Chondrocyte (in vitro differentiated cells): ENCODE measurements around the gene PKP2. TPM values are rescaled to one million over a fixed set of nuclear protein-coding genes. Genes with fewer than 3 reads are reported as not detected.

Experiments used
- DNase-seq: peaks from one replicate; pipeline ENCODE4 v3.0.0; 2021; ENCODE audit warnings: mixed read lengths, low spot score
- H3K27ac Mint-ChIP-seq: one replicate; pipeline ENCODE4 v1.8.0; 2021; ENCODE audit warnings: mild to moderate bottlenecking, moderate library complexity, mixed read lengths; ENCODE audit not compliant: unreplicated experiment
- H3K27me3 Mint-ChIP-seq: 2 replicates; pipeline ENCODE4 v1.8.0; 2021; ENCODE audit warnings: low read depth, mixed read lengths
- H3K36me3 Mint-ChIP-seq: 2 replicates; pipeline ENCODE4 v1.8.0; 2021; ENCODE audit warnings: low read depth, mixed read lengths
- H3K4me1 Mint-ChIP-seq: 2 replicates; pipeline ENCODE4 v1.8.0; 2021; ENCODE audit warnings: low read depth, mild to moderate bottlenecking, mixed read lengths
- H3K4me3 Mint-ChIP-seq: one replicate; pipeline ENCODE4 v1.8.0; 2021; ENCODE audit warnings: mild to moderate bottlenecking, moderate library complexity, mixed read lengths; ENCODE audit not compliant: unreplicated experiment
- H3K9me3 Mint-ChIP-seq: 2 replicates; pipeline ENCODE4 v1.8.0; 2021; ENCODE audit warnings: low read depth, mixed read lengths
- total RNA-seq: library from RNA; stranded (reverse); gene quantifications from 3 replicates; pipeline ENCODE4 v1.2.1, GENCODE V29; 2021
- TF ChIP-seq, protein P1 (sequence below): fragments of 200-600 bp; sonication (generic); IDR thresholded peaks from 2 replicates; pipeline ENCODE4 v1.5.0; 2021; ENCODE audit warnings: antibody characterized with exemption, mild to moderate bottlenecking, moderate library complexity

PKP2 gene
- total RNA-seq, 1 donor from 2014 or later: 5.8 TPM

DNA sequence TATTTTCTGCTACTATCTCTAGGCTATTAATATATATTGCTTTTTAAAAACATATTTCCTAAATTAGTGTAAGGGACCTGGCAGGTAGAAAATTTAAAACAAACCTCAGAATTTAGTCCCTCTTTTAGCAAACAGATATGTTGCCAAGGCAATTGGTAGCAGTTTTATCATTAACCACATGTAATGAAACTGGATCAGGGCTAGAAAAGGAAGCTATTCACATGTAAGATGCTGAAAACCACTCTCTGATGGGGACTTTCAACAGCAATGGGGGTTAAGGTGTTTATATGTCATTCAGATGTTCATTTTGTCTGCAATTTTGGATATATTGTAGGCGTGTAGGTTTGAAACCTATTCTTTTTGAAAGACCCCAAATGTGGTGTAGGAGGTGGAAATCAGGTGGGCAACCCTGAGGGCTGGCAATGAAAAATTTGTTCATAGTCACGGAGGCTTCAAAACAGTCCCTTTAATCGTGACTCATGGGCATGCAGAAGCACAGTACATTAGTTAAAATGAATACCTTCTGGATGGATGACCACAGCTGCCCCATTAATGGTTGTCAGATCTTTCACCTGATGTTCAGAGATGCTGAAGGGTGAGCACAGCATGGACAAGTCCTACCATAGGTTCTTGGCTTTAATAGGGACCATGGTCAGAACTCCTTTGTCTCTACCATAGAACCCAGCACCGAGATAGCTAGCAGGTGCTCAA, 5.9 kb upstream of the PKP2 start:
- peaks cover 16% of the 10 kb centered on the region for H3K4me1 Mint-ChIP-seq
- no peak overlapping the region for H3K27ac Mint-ChIP-seq
- no peaks in the 10 kb centered on the region for H3K36me3 Mint-ChIP-seq
- no peaks in the 10 kb centered on the region for H3K27me3 Mint-ChIP-seq
- H3K9me3 Mint-ChIP-seq: no peaks in the 10 kb centered on the region
- TF ChIP-seq, protein P1, sequence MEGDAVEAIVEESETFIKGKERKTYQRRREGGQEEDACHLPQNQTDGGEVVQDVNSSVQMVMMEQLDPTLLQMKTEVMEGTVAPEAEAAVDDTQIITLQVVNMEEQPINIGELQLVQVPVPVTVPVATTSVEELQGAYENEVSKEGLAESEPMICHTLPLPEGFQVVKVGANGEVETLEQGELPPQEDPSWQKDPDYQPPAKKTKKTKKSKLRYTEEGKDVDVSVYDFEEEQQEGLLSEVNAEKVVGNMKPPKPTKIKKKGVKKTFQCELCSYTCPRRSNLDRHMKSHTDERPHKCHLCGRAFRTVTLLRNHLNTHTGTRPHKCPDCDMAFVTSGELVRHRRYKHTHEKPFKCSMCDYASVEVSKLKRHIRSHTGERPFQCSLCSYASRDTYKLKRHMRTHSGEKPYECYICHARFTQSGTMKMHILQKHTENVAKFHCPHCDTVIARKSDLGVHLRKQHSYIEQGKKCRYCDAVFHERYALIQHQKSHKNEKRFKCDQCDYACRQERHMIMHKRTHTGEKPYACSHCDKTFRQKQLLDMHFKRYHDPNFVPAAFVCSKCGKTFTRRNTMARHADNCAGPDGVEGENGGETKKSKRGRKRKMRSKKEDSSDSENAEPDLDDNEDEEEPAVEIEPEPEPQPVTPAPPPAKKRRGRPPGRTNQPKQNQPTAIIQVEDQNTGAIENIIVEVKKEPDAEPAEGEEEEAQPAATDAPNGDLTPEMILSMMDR: no peak
- DNase-seq: no peak
- H3K4me3 Mint-ChIP-seq: no peak overlapping the region

DNA sequence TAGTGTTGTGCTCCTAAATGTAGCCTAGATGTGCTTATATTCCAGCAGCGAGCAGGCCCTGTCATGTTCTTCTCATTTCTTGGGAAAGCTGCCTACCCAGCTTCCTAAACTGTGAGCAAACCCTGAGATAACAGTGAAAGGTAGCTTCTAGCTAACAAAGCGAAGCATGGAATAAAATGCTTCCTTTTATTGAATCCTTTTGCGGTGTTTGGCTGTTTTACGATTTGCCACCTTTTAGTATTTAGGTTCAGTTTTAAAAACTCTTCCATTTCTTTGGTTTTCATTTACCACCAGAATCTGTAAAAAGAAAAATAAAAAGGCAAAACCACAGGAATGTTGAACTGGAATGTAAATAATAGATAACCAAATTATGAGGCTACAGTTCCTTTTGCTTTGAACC, 5.0 kb upstream of the PKP2 start:
- Mint-ChIP-seq H3K9me3 (no peaks in the 10 kb centered on the region), H3K36me3 (no peaks in the 10 kb centered on the region), H3K4me3 (no peak overlapping the region), H3K27ac (peak overlapping the region; percentile 61), H3K27me3 (no peaks in the 10 kb centered on the region), H3K4me1 (peaks cover 21% of the 10 kb centered on the region)
- no peak for DNase-seq
- TF ChIP-seq, protein P1: no peak

DNA sequence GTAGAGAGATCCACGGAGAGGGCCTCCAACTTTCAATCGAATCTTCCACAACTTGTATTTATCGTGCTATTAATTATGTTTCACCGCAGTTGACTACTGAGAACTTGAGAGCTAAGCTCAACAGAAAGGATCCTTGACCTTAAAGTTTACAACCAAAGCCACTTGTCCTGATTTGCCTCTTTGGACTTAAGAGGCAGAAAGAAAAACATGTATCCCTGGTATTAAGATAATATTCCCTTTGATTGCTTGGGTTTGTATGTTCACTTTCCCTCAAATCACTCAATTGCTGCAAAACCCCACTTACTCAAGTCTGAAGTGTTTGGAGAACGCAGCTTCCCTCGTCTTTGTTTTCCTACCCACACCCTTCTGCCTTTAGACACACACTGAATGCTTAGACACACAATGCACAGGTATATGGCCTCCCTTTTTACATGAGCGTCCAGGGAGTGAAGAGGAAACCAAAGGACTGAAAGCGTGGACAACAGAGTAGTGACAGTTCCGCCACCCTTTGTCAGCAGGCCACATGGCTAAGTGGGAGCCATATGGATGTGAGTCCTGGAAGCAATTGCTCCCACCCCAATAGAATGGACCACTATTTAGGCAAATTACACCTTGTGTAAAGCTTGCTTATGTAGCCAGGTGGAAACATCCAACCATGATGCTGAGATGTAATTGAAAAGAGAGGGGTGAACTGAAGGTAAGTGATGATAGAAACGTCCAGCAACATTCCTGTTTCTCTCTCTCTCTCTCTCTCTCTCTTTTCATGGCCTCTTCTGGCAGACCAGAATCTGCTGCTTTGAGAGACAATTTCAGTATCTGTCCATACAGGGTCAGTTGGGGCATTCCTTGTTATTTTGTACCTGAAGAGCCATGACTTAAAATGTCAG, 1.4 kb upstream of the PKP2 start:
- TF ChIP-seq, protein P1: no peak
- H3K4me1 Mint-ChIP-seq: peaks cover 40% of the 10 kb centered on the region
- DNase-seq: no peak
- no peaks in the 10 kb centered on the region for H3K36me3 Mint-ChIP-seq
- peaks cover 15% of the 10 kb centered on the region for H3K27me3 Mint-ChIP-seq
- H3K4me3 Mint-ChIP-seq: no peak overlapping the region
- H3K27ac Mint-ChIP-seq: no peak overlapping the region
- no peaks in the 10 kb centered on the region for H3K9me3 Mint-ChIP-seq

DNA sequence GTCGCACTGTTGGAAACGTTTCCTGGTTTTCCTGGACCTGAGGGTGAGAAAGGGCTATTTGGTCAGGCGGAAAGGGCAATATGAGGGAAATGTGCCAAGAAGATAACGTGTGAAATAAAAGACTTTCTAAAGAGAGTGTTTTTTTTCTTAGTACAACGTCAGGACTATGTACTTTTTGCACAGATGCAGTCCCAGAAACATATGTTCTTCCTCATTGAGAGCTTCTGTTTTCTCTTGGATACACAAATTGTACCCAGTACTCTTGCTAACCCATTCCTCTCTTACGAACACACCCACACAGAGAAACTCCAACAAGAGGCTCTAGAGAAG, 669 bp upstream of the PKP2 start:
- H3K9me3 Mint-ChIP-seq: no peaks in the 10 kb centered on the region
- peak overlapping the region; percentile 73 for H3K4me3 Mint-ChIP-seq
- no peaks in the 10 kb centered on the region for H3K36me3 Mint-ChIP-seq
- TF ChIP-seq, protein P1: no peak
- H3K27ac Mint-ChIP-seq: peak overlapping the region; percentile 68
- DNase-seq: no peak
- H3K27me3 Mint-ChIP-seq: peaks cover 15% of the 10 kb centered on the region
- H3K4me1 Mint-ChIP-seq: peaks cover 39% of the 10 kb centered on the region

DNA sequence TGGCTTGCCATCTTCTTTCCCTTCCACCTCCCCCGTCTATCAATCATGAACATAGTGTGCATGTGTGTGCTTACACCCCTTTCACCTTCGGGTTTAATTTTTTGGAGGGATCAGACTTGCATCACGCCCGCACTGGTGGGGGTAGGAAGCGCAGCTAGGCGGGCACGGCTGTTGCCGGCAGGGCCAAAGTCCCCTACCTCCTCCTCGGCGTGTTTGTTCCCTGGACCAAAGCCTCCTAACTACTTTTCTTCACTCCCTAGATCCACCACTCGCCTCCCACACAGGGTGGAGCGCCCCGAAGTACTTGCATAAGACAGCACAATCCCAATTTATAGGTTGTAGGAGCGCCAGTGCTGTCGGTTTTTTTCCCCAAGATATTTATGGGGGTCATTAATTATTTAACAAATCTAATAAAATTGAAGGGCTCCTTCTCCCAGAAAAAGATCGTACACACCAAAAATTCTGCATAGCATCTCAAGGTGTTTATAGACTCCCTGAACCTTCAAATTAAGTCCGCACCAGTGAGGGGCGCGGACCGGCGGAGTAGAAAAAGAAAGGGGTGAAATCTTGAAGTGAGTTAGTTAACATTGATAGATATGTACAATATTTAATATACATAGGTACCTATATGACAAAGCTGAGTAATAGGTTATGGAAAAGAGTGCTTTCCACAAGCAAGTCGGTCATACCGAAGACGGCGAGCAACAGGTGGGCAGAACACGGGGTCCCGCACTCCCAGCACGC, 717 bp downstream of the PKP2 start:
- no peaks in the 10 kb centered on the region for H3K36me3 Mint-ChIP-seq
- no peak for DNase-seq
- TF ChIP-seq, protein P1: no peak
- peak overlapping the region; percentile 71 for H3K4me3 Mint-ChIP-seq
- no peaks in the 10 kb centered on the region for H3K9me3 Mint-ChIP-seq
- H3K27me3 Mint-ChIP-seq: peaks cover 19% of the 10 kb centered on the region
- H3K27ac Mint-ChIP-seq: no peak overlapping the region
- peaks cover 34% of the 10 kb centered on the region for H3K4me1 Mint-ChIP-seq
